ENCODE measurements around the gene LIMS2. TPM values are rescaled to one million over a fixed set of nuclear protein-coding genes. Genes with fewer than 3 reads are reported as not detected.

LIMS2 gene
- total and polyA plus RNA-seq, 7 donors = 9.3 to 31.8 (median 16.4) TPM

DNA sequence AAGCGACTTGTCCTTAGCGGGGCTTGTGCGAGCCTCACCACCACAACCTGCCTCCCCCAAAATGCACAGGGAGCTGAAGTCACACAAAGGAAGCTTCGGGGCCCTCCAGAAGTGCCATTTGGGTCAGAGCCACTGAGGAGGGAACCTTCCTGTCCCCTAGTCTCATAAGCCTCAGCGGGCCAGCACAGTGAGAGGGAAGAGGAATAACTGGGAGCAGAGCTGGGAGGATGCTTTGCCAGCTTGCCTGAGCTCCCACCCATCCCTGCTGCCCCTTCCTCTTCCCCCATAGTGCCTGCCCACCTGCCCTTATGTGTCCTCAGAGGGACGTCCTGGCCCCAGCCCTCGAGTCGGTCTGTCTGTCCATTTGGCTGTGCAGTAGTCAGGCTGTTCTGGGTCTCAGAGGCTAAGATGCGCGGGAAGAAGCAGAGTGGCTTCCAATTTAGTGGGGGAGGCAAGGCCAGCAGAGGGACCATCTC is 81.2 kb downstream of the LIMS2 start:
- DNase-seq = no peak
- Histone ChIP-seq H3K27ac (no peak overlapping the region), H3K36me3 (ENCODE audit: insufficient read depth in 1 of 2, low read depth in 1 of 2) (no peaks in the 10 kb centered on the region), H3K9me3 (no peaks in the 10 kb centered on the region), H3K4me1 (no peaks in the 10 kb centered on the region), H3K27me3 (ENCODE audit: insufficient read depth in 3 of 3, low read length in 2 of 3) (no peaks in the 10 kb centered on the region), H3K4me3 (no peak overlapping the region)
- intact Hi-C loops (cut with DNase I) = loop anchor here in 1 of 2 donors (5.0 to 10.0 kb wide), 2 partner anchors 103 to 231 kb away; no protein-coding TSS in a partner anchor
- TF ChIP-seq, protein P1, sequence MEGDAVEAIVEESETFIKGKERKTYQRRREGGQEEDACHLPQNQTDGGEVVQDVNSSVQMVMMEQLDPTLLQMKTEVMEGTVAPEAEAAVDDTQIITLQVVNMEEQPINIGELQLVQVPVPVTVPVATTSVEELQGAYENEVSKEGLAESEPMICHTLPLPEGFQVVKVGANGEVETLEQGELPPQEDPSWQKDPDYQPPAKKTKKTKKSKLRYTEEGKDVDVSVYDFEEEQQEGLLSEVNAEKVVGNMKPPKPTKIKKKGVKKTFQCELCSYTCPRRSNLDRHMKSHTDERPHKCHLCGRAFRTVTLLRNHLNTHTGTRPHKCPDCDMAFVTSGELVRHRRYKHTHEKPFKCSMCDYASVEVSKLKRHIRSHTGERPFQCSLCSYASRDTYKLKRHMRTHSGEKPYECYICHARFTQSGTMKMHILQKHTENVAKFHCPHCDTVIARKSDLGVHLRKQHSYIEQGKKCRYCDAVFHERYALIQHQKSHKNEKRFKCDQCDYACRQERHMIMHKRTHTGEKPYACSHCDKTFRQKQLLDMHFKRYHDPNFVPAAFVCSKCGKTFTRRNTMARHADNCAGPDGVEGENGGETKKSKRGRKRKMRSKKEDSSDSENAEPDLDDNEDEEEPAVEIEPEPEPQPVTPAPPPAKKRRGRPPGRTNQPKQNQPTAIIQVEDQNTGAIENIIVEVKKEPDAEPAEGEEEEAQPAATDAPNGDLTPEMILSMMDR (IDR thresholded peaks at IDR 0.05) = no peak
- ATAC-seq = no peak
- 82 to 90% (median 86%) methylated on average over 10 of the region's 10 CpGs for WGBS, 3 donors

DNA sequence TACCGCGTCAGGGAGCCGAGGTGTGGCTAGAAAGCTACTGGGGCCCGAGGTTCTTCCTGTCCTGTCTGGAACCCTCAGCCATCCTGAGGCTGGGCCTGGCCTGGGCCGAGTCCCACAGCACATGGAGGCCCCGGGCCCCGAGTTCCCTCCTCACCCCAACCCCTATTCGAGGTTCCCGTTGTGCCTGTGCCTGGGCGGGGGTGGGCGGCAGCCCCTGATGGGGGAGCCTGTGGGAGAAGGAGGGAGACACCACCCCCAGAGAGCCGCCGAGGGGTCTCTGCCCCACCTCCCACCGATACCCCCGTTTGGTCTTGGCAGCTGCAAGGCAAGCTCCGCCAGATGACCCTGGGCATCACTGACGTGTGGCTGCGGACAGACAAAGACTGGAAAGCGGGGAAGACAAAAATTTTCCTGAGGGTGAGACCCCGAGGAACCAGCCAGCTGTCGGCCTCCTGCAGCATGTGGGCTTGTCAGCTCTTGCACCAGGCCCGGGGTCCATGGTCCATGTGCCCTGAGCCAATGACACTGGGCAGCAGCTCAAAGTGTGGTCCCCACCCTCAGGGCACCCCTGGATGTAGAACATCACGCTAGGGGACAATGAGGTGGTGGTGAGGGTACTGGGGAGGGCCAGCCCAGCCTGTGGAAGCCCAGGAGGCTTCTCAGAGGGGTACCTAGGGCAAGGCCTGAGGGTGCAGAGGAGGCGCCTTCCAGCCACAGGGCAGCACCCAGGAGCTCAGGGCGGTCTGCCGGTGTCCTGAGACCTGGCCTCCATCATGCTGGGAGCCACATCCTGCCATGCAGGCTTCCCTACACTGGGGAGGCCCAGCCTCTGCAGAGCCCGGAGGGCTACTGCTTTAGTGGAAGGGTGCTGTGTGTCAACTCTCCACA is 81.9 kb downstream of the LIMS2 start:
- peak in 1 of 4 donors; percentile 18 for ATAC-seq
- TF ChIP-seq, protein P1 (IDR thresholded peaks at IDR 0.05) = no peak
- H3K4me3 ChIP-seq = no peak overlapping the region

DNA sequence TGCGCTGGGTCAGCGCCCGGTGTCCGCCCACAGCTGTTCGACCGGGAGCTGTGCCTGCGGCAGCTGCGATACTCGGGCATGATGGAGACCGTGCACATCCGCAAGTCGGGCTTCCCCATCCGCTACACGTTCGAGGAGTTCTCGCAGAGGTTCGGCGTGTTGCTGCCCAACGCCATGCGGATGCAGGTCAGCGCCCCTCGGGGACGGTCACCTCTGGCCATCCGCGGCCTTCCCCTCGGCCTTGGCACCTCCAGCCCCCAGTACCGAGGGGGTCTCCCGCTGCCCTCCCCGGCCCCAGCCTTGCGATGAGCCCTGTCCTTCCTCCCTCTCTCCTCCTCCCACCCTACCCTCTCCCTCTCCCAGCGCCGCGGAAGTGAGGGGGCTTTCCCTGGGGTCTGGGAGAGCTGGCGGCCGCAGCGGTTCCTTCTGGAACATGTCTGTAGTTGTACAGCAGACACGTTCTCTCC is 82.5 kb downstream of the LIMS2 start:
- no peaks in the 10 kb centered on the region for H3K9me3 ChIP-seq
- no peak overlapping the region for H3K4me3 ChIP-seq
- ATAC-seq (peak in 1 of 4 donors; percentile 26), DNase-seq (no peak)
- no peaks in the 10 kb centered on the region for H3K36me3 ChIP-seq (ENCODE audit: insufficient read depth in 1 of 2, low read depth in 1 of 2)
- no peaks in the 10 kb centered on the region for H3K4me1 ChIP-seq
- H3K27ac ChIP-seq = no peak overlapping the region
- intact Hi-C loops (cut with DNase I) = loop anchor here in 1 of 2 donors (5.0 to 10.0 kb wide), 2 partner anchors 105 to 232 kb away; no protein-coding TSS in a partner anchor
- TF ChIP-seq, protein P1 (IDR thresholded peaks at IDR 0.05) = no peak
- WGBS, 3 donors = 77 to 79% (median 79%) methylated on average over 33 to 37 of the region's 37 CpGs
- H3K27me3 ChIP-seq (ENCODE audit: insufficient read depth in 3 of 3, low read length in 2 of 3) = no peaks in the 10 kb centered on the region

More for the DNA sequence above, 81.9 kb downstream of the LIMS2 start:
- H3K36me3 ChIP-seq (ENCODE audit: insufficient read depth in 1 of 2, low read depth in 1 of 2) = no peaks in the 10 kb centered on the region
- H3K9me3 ChIP-seq = no peaks in the 10 kb centered on the region
- no peaks in the 10 kb centered on the region for H3K4me1 ChIP-seq
- no peak overlapping the region for H3K27ac ChIP-seq
- DNase-seq = no peak
- WGBS, 3 donors = 77 to 86% (median 85%) methylated on average over 25 to 27 of the region's 27 CpGs
- intact Hi-C loops (cut with DNase I) = loop anchor here in 1 of 2 donors (5.0 to 10.0 kb wide), 2 partner anchors 104 to 231 kb away; no protein-coding TSS in a partner anchor
- H3K27me3 ChIP-seq (ENCODE audit: insufficient read depth in 3 of 3, low read length in 2 of 3) = no peaks in the 10 kb centered on the region

DNA sequence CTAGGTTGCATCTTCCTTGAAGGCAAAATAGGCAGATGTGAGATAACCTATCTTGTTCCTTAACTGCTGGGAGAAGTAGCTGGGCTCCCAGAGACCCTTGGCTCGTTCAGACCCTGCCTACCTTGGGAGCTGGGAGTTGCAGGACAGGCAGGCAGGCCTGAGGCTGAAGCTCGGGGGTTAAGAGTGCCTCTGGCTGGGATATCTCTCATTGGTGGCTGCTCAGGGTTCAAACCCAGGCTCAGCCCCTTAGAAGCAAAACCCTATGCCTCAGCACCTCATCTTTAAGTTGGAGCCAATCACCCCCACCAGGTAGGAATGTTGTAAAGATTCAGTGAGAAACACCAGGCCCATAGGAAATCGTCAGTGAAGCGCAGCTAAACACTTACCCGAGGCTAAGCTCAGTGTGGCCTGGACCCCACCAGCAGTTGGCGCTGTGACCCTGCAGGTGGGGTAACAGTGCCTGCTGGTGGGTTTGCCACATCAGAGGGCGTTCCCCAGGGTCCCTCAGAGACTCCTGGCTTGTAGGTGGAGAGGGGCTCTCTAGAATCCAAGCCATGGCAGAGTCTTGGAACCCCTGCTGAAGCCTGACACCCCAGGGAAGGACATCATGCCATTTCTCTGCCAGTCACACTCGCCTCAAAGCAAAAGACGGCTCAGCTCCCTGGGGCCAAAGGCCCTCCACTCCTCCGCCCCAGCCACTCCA is 84.0 kb downstream of the LIMS2 start:
- 51 to 57% (median 55%) methylated on average over 10 of the region's 10 CpGs for WGBS, 3 donors
- intact Hi-C loops (cut with DNase I) = loop anchor here in 1 of 2 donors (1.0 to 10.0 kb wide), 3 partner anchors 58 to 233 kb away; no protein-coding TSS in a partner anchor

More for the DNA sequence above, 84.0 kb downstream of the LIMS2 start:
- H3K4me3 ChIP-seq = no peak overlapping the region
- H3K4me1 ChIP-seq = no peaks in the 10 kb centered on the region
- H3K27me3 ChIP-seq (ENCODE audit: insufficient read depth in 3 of 3, low read length in 2 of 3) = no peaks in the 10 kb centered on the region
- H3K9me3 ChIP-seq = no peaks in the 10 kb centered on the region
- no peaks in the 10 kb centered on the region for H3K36me3 ChIP-seq (ENCODE audit: insufficient read depth in 1 of 2, low read depth in 1 of 2)
- ATAC-seq (peak; percentile 82 to 94 (median 87)), DNase-seq (peak; percentile 67 to 77)
- no peak overlapping the region for H3K27ac ChIP-seq
- TF ChIP-seq, protein P1 (IDR thresholded peaks at IDR 0.05) = peak; percentile 84
